GM12878 (cell line): ENCODE data around the gene NECAB3. TPM values are rescaled to one million over a fixed set of nuclear protein-coding genes. Genes with fewer than 3 reads are reported as not detected.

Experiments used
- ATAC-seq: fragments of 200-7000 bp; cut with Tn5 transposase; 3 replicates; pipeline ENCODE4 v1.9.1; 2020; ENCODE audit warnings: mild to moderate bottlenecking, moderate library complexity
- BruUV-seq: library from RNA; stranded (reverse); fragments of 400-500 nt; replicated peaks from 2 replicates; lab custom pipeline; 2021; lab: Mats Ljungman, UMichigan
- CTCF ChIA-PET: fragments of 300-600 bp; sonication (Branson Sonifier 250); formaldehyde crosslinking; extraction: SDS; loops from one replicate; lab custom pipeline; 2021; ENCODE audit warnings: inconsistent platforms; lab: Yijun Ruan, JAX
- POLR2A ChIA-PET: fragments of 350-600 bp; formaldehyde crosslinking; extraction: SDS; loops from one replicate; lab custom pipeline; 2021; ENCODE audit warnings: inconsistent platforms; lab: Charles Lee
- RAD21 ChIA-PET: fragments of 300-600 bp; sonication (Branson Sonifier 250); formaldehyde crosslinking; loops from one replicate; lab custom pipeline; 2023; ENCODE audit warnings: antibody characterized with exemption; ENCODE audit not compliant: unreplicated experiment; lab: Charles Lee
- SMC1A ChIA-PET: fragments of 300-600 bp; sonication (Branson Sonifier 250); formaldehyde crosslinking; loops from one replicate; lab custom pipeline; 2023; ENCODE audit not compliant: unreplicated experiment, uncharacterized antibody; lab: Charles Lee
- DNase-seq: peaks from one replicate; pipeline ENCODE4 v3.0.0-alpha.2; 2011; ENCODE audit warnings: low read depth, low spot score
- FAIRE-seq: peaks from 3 replicates; lab custom pipeline; 2011; peaks lifted over from hg19 to GRCh38; lab: Jason Lieb, UNC
- H2AFZ ChIP-seq: 2 replicates; pipeline ENCODE4 v1.6.0; 2011; ENCODE audit warnings: low read depth, low read length, control low read depth; ENCODE audit not compliant: control insufficient read depth
- H3K27ac ChIP-seq: 2 replicates; pipeline ENCODE4 v1.5.1; 2011; ENCODE audit warnings: control low read depth; ENCODE audit not compliant: control insufficient read depth, insufficient read depth
- H3K27me3 ChIP-seq, 2 experiments: replicated peaks in 1 of 2; 2 replicates each; pipeline versions ENCODE4 v1.6.0 to v1.6.1; 2011; ENCODE audit warnings: low read length in 1 of 2; ENCODE audit not compliant: control insufficient read depth in 2 of 2, insufficient read depth in 2 of 2
- H3K36me3 ChIP-seq, 2 experiments: 2 replicates each; pipeline ENCODE4 v1.5.1; 2011; ENCODE audit warnings: low read length in 1 of 2; ENCODE audit not compliant: control insufficient read depth in 2 of 2, insufficient read depth in 2 of 2
- H3K4me1 ChIP-seq: 2 replicates; pipeline ENCODE4 v1.6.1; 2011; ENCODE audit warnings: mild to moderate bottlenecking, low read length, moderate library complexity, mixed read lengths; ENCODE audit not compliant: control insufficient read depth, insufficient read depth
- H3K4me2 ChIP-seq: 2 replicates; pipeline ENCODE4 v1.6.0; 2011; ENCODE audit warnings: control low read depth; ENCODE audit not compliant: control insufficient read depth, insufficient read depth
- H3K4me3 ChIP-seq: fragments of 200-600 bp; sonication (generic); 2 replicates; pipeline ENCODE4 v1.5.1; 2016
- H3K79me2 ChIP-seq: 2 replicates; pipeline ENCODE4 v1.6.0; 2011; ENCODE audit warnings: low read length; ENCODE audit not compliant: control insufficient read depth, insufficient read depth
- H3K9ac ChIP-seq: 2 replicates; pipeline ENCODE4 v1.8.0; 2011; ENCODE audit warnings: low read length, control low read depth, mixed read lengths; ENCODE audit not compliant: control insufficient read depth, insufficient read depth
- H3K9me3 ChIP-seq: replicated peaks from 3 replicates; pipeline ENCODE4 v1.5.1; 2011; ENCODE audit warnings: mild to moderate bottlenecking, low read length; ENCODE audit not compliant: control insufficient read depth, insufficient read depth
- H4K20me1 ChIP-seq: 2 replicates; pipeline ENCODE4 v1.6.0; 2011; ENCODE audit not compliant: control insufficient read depth, insufficient read depth
- BACH1 ChIP-seq: fragments of 450-650 bp; IDR thresholded peaks from 2 replicates; pipeline ENCODE4 v1.6.1; 2017; ENCODE audit warnings: mild to moderate bottlenecking, borderline replicate concordance
- BMI1 ChIP-seq: fragments of 450-650 bp; IDR thresholded peaks from 2 replicates; pipeline ENCODE4 v1.6.1; 2016; ENCODE audit warnings: mild to moderate bottlenecking, moderate library complexity, borderline replicate concordance
- CBFB ChIP-seq: IDR thresholded peaks from 2 replicates; pipeline ENCODE4 v1.6.1; 2016; ENCODE audit warnings: antibody characterized with exemption, low read depth
- CHD2 ChIP-seq: IDR thresholded peaks from 2 replicates; pipeline ENCODE4 v1.6.1; 2011; ENCODE audit warnings: low read depth, low read length, improper control_type of control experiment, borderline replicate concordance
- FOXM1 ChIP-seq: IDR thresholded peaks from 2 replicates; pipeline ENCODE4 v1.6.1; 2012; ENCODE audit warnings: low read depth, mild to moderate bottlenecking, inconsistent platforms, low read length, moderate library complexity
- HDAC6 ChIP-seq: fragments of 200-600 bp; sonication (generic); IDR thresholded peaks from one replicate; pipeline ENCODE4 v1.8.0; 2017; ENCODE audit warnings: antibody characterized with exemption; ENCODE audit not compliant: unreplicated experiment
- MEF2A ChIP-seq: IDR thresholded peaks from 2 replicates; pipeline ENCODE4 v1.6.1; 2011; ENCODE audit warnings: low read depth, mild to moderate bottlenecking, low read length, moderate library complexity; ENCODE audit not compliant: insufficient read depth
- POU2F2 ChIP-seq: IDR thresholded peaks from 3 replicates; pipeline ENCODE4 v1.6.1; 2011; ENCODE audit warnings: low read depth, mild to moderate bottlenecking, low read length, borderline replicate concordance
- SP1 ChIP-seq: IDR thresholded peaks from one replicate; pipeline ENCODE4 v1.6.1; 2011; ENCODE audit warnings: low read depth, low read length
- TARDBP ChIP-seq: IDR thresholded peaks from 2 replicates; pipeline ENCODE4 v1.6.1; 2016; ENCODE audit warnings: borderline replicate concordance
- ZNF217 ChIP-seq: fragments of 450-650 bp; IDR thresholded peaks from 2 replicates; pipeline ENCODE4 v1.6.1; 2017; ENCODE audit warnings: antibody characterized with exemption, mild to moderate bottlenecking
- WGBS: methylation state at CpG from one replicate; pipeline ENCODE4 v1.1.6; 2016; ENCODE audit warnings: low lambda C conversion rate; ENCODE audit not compliant: insufficient replicate concordance, insufficient coverage; ENCODE audit errors: missing lambda C conversion rate; 5-methylcytosine and 5-hydroxymethylcytosine counted together
- in situ Hi-C: fragments of 300-500 bp; cut with MboI; formaldehyde crosslinking; loops from 9 replicates; pipeline ENCODE4 v1.14.3; 2018; ENCODE audit warnings: mixed read lengths
- intact Hi-C: fragments of 100-400 bp; cut with micrococcal nuclease; formaldehyde crosslinking; loops from one replicate; pipeline ENCODE4 v1.14.2; 2022; ENCODE audit not compliant: unreplicated experiment
- polyA plus RNA-seq, 11 experiments: library from polyadenylated mRNA; depleted of rRNA in 4 of 11; unstranded in 6 of 11; stranded (reverse) in 5 of 11; fragments of >200 nt; fragmentation: Nextera tagmentation in 4 of 11; fragmentation: Illumina TruSeq in 1 of 11; extraction: Ambion mirVana in 4 of 11; extraction: Trizol in 1 of 11; gene quantifications; 1 replicate in 1 of 11; 2 replicates in 10 of 11; pipeline versions ENCODE4 v1.2.1 to v1.2.3, GENCODE V29; 2011 to 2016; ENCODE audit warnings: inconsistent platforms in 2 of 11, missing spikeins in 2 of 11, low read depth in 1 of 11
- total RNA-seq, 4 experiments: library from RNA; depleted of rRNA in 3 of 4; stranded (reverse); fragments of >200 nt in 3 of 4; fragmentation: Illumina TruSeq in 1 of 4; extraction: Trizol in 1 of 4; gene quantifications; 2 replicates each; pipeline versions ENCODE4 v1.2.1 to v1.2.3, GENCODE V29; 2013 to 2021
- TF ChIP-seq, protein P1 (sequence below): fragments of 450-650 bp; formaldehyde crosslinking; IDR thresholded peaks from 2 replicates; pipeline ENCODE4 v1.4.0; 2022; ENCODE audit warnings: mild to moderate bottlenecking, moderate library complexity
- TF ChIP-seq, protein P2 (sequence below): IDR thresholded peaks from 2 replicates; pipeline ENCODE4 v1.6.1; 2012; ENCODE audit warnings: low read length, inconsistent platforms

NECAB3 gene
- total and polyA plus RNA-seq, 10 of the 15 experiments (the other 5 are each of a cell fraction or from before 2014, with no cell fraction given) = 0.21 to 17.0 (median 7.2) TPM

DNA sequence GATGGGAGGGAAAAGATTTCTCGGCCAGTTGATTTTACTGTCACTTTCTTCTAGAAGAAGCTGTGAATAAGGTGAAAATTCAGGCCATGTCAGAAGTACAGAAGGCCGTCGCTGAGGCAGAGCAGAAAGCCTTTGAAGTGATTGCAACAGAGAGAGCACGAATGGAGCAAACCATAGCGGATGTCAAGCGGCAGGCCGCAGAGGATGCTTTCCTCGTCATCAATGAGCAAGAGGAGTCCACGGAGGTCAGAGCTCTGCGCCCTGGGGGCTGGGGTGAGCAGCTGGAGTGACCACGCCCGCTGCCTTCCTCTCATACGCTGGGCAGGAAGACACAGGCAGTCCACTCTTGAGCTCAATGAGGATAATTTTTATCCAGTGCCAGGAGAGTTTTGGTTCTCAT is 33.9 kb downstream of the NECAB3 start:
- 94% methylated on average over 13 of the region's 13 CpGs for WGBS
- in situ Hi-C loops (no loop called here), intact Hi-C loops (no loop called here)
- ChIA-PET CTCF (interaction anchor here (0.7 kb wide), 1 partner anchor 120 kb away, joined by 3 read pairs; no protein-coding TSS in a partner anchor), POLR2A (no interaction called here), SMC1A (interaction anchor here (0.6 kb wide), 1 partner anchor 30 kb away, joined by 3 read pairs; no protein-coding TSS in a partner anchor), RAD21 (no interaction called here)
- Histone ChIP-seq H3K4me3 (no peak overlapping the region), H3K27me3 (no peaks in the 10 kb centered on the region), H3K9me3 (no peaks in the 10 kb centered on the region), H3K9ac (no peak overlapping the region), H3K27ac (no peak overlapping the region), H3K4me1 (no peaks in the 10 kb centered on the region), H3K79me2 (no peaks in the 10 kb centered on the region), H2AFZ (no peak overlapping the region), H4K20me1 (no peaks in the 10 kb centered on the region), H3K36me3 (peaks cover 5 to 9% of the 10 kb centered on the region in 2 experiments; a peak in 3 of 4 replicates), H3K4me2 (no peak overlapping the region)
- no TSS peak for BruUV-seq
- no peak for DNase-seq
- no peak for ATAC-seq
- FAIRE-seq = no peak
- no peak for TF ChIP-seq CBFB
- TF ChIP-seq FOXM1 = no peak
- TF ChIP-seq HDAC6 = no peak
- TF ChIP-seq MEF2A = no peak
- TF ChIP-seq, protein P1, sequence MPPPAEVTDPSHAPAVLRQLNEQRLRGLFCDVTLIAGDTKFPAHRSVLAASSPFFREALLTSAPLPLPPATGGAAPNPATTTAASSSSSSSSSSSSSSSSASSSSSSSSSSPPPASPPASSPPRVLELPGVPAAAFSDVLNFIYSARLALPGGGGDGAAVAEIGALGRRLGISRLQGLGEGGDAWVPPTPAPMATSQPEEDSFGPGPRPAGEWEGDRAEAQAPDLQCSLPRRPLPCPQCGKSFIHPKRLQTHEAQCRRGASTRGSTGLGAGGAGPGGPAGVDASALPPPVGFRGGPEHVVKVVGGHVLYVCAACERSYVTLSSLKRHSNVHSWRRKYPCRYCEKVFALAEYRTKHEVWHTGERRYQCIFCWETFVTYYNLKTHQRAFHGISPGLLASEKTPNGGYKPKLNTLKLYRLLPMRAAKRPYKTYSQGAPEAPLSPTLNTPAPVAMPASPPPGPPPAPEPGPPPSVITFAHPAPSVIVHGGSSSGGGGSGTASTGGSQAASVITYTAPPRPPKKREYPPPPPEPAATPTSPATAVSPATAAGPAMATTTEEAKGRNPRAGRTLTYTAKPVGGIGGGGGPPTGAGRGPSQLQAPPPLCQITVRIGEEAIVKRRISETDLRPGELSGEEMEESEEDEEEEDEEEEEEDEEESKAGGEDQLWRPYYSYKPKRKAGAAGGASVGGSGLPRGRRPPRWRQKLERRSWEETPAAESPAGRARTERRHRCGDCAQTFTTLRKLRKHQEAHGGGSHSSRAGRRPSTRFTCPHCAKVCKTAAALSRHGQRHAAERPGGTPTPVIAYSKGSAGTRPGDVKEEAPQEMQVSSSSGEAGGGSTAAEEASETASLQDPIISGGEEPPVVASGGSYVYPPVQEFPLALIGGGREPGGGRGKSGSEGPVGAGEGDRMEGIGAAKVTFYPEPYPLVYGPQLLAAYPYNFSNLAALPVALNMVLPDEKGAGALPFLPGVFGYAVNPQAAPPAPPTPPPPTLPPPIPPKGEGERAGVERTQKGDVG (CRISPR knock-in tag) = no peak
- TF ChIP-seq CHD2 = no peak
- TF ChIP-seq TARDBP = no peak
- TF ChIP-seq, protein P2, sequence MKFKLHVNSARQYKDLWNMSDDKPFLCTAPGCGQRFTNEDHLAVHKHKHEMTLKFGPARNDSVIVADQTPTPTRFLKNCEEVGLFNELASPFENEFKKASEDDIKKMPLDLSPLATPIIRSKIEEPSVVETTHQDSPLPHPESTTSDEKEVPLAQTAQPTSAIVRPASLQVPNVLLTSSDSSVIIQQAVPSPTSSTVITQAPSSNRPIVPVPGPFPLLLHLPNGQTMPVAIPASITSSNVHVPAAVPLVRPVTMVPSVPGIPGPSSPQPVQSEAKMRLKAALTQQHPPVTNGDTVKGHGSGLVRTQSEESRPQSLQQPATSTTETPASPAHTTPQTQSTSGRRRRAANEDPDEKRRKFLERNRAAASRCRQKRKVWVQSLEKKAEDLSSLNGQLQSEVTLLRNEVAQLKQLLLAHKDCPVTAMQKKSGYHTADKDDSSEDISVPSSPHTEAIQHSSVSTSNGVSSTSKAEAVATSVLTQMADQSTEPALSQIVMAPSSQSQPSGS = no peak
- TF ChIP-seq POU2F2 = no peak
- TF ChIP-seq BACH1 = no peak
- TF ChIP-seq BMI1 = no peak
- TF ChIP-seq SP1 = no peak
- TF ChIP-seq ZNF217 = no peak
